Measurements from ENCODE around the gene PEX14. TPM values are rescaled to one million over a fixed set of nuclear protein-coding genes. Genes with fewer than 3 reads are reported as not detected.

The PEX14 gene
- total RNA-seq, 1 experiment from 2014 or later, result 17.7 TPM

DNA sequence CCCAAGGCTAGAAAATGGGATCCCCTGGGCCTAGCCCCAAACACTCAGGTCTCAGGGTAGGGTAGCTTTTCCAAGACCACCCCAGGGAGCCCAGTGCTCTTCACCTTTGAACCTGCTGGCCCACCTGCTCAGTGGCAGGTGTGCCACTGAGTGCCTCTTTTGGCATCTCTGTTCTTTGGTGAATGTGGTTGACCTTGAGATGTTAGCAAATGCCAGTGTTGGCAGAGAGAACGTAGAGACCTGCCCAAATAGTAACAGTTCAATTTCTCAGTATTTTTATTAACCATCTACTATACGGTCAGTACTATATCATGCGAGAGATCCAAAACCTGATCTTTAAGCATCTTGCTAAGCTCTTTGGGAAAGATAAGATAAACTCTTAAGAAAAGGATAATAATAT, 128.2 kb downstream of the PEX14 start:
- no peaks in the 10 kb centered on the region for H3K36me3 Mint-ChIP-seq (ENCODE audit: insufficient read depth, unreplicated experiment)
- no peak overlapping the region for H3K27ac Mint-ChIP-seq (ENCODE audit: unreplicated experiment)
- intact Hi-C loops (cut with micrococcal nuclease; ENCODE audit: unreplicated experiment), result no loop called here
- no peak for DNase-seq
- no TSS peak for BruUV-seq (replicated peaks)
- no peak overlapping the region for H3K4me3 Mint-ChIP-seq (ENCODE audit: low read depth, unreplicated experiment)
- TF ChIP-seq, protein P1, sequence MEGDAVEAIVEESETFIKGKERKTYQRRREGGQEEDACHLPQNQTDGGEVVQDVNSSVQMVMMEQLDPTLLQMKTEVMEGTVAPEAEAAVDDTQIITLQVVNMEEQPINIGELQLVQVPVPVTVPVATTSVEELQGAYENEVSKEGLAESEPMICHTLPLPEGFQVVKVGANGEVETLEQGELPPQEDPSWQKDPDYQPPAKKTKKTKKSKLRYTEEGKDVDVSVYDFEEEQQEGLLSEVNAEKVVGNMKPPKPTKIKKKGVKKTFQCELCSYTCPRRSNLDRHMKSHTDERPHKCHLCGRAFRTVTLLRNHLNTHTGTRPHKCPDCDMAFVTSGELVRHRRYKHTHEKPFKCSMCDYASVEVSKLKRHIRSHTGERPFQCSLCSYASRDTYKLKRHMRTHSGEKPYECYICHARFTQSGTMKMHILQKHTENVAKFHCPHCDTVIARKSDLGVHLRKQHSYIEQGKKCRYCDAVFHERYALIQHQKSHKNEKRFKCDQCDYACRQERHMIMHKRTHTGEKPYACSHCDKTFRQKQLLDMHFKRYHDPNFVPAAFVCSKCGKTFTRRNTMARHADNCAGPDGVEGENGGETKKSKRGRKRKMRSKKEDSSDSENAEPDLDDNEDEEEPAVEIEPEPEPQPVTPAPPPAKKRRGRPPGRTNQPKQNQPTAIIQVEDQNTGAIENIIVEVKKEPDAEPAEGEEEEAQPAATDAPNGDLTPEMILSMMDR (IDR thresholded peaks at IDR 0.05; ENCODE audit: unreplicated experiment), result no peak
- no peaks in the 10 kb centered on the region for H3K9me3 Mint-ChIP-seq (ENCODE audit: low read depth, unreplicated experiment)
- H3K4me1 Mint-ChIP-seq (ENCODE audit: low read depth, unreplicated experiment), result peaks cover 14% of the 10 kb centered on the region
- CTCF ChIA-PET, result no interaction called here
- H3K27me3 Mint-ChIP-seq (ENCODE audit: unreplicated experiment), result no peaks in the 10 kb centered on the region

DNA sequence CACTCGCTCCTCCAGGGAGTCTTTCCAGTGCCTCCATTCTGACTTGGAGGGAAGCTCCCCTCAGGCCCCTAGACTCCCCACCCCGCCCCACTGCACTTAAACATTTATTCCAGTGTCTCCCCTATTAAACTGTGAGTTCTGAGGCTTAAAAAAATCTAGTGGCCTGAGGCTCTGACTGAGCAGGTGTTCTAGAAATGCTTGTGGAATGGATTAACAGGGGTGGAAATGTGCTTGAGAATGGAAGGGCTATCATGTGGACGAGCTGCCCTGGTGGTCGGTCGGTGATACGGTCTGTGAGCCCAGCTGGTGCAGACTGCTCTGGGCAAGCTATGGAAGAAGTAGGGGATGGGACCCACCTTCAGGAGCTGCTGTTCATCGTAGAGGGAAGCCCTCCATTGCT, 130.2 kb downstream of the PEX14 start:
- no peak overlapping the region for H3K27ac Mint-ChIP-seq (ENCODE audit: unreplicated experiment)
- DNase-seq, result no peak
- H3K9me3 Mint-ChIP-seq (ENCODE audit: low read depth, unreplicated experiment), result no peaks in the 10 kb centered on the region
- no peak overlapping the region for H3K4me3 Mint-ChIP-seq (ENCODE audit: low read depth, unreplicated experiment)
- no peaks in the 10 kb centered on the region for H3K36me3 Mint-ChIP-seq (ENCODE audit: insufficient read depth, unreplicated experiment)
- CTCF ChIA-PET, result interaction anchor here (0.5 kb wide), 1 partner anchor 337 kb away, joined by 3 read pairs; no protein-coding TSS in a partner anchor
- TF ChIP-seq, protein P1 (IDR thresholded peaks at IDR 0.05; ENCODE audit: unreplicated experiment), result no peak
- no peaks in the 10 kb centered on the region for H3K27me3 Mint-ChIP-seq (ENCODE audit: unreplicated experiment)
- no TSS peak for BruUV-seq (replicated peaks)
- no peaks in the 10 kb centered on the region for H3K4me1 Mint-ChIP-seq (ENCODE audit: low read depth, unreplicated experiment)
- intact Hi-C loops (cut with micrococcal nuclease; ENCODE audit: unreplicated experiment), result no loop called here

DNA sequence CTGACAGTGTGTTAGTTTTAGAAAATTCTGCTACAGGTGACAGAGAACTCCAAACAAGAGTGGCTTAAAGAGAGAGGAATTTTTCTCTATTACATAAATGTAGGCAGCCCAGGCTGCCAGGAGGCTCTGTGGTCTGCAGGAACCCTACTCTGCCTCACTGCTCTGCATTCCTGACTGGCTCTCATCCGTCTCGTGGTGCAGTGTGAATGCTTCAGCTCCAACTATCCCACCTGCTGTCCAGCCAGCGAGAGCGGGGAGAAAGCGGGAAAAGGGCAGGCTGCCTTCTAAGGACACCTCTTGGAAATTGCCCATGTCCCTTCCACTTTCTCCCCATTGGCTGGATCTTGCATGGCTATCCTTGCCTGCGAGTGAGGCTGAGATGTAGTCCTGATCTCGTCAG, 131.3 kb downstream of the PEX14 start:
- DNase-seq, result no peak

DNA sequence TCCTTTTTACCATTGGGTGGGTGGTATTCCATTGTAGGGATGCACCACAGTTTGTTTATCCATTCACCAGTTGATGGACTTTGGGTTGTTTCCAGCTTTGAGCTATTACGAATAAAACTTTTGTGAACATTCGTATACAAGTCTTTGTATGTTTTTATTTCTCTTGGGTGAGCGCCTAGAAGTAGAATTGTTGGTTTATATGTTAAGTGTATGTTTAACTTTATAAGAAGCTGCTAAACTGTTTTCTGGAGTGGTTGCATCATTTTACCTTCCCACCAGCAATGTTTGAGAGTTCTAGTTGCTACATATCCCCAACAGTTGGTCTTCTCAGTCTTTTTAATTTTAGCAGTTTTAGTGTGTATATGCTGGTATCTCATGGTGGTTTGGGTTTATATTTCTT, 132.5 kb downstream of the PEX14 start:
- BruUV-seq (replicated peaks), result no TSS peak
- Mint-ChIP-seq H3K36me3 (ENCODE audit: insufficient read depth, unreplicated experiment) (no peaks in the 10 kb centered on the region), H3K4me1 (ENCODE audit: low read depth, unreplicated experiment) (no peaks in the 10 kb centered on the region), H3K27me3 (ENCODE audit: unreplicated experiment) (no peaks in the 10 kb centered on the region), H3K27ac (ENCODE audit: unreplicated experiment) (no peak overlapping the region), H3K4me3 (ENCODE audit: low read depth, unreplicated experiment) (no peak overlapping the region), H3K9me3 (ENCODE audit: low read depth, unreplicated experiment) (no peaks in the 10 kb centered on the region)
- TF ChIP-seq, protein P1 (IDR thresholded peaks at IDR 0.05; ENCODE audit: unreplicated experiment), result no peak
- CTCF ChIA-PET, result no interaction called here
- no peak for DNase-seq
- intact Hi-C loops (cut with micrococcal nuclease; ENCODE audit: unreplicated experiment), result no loop called here

More for the DNA sequence above, 131.3 kb downstream of the PEX14 start:
- BruUV-seq (replicated peaks), result no TSS peak
- Mint-ChIP-seq H3K27ac (ENCODE audit: unreplicated experiment) (no peak overlapping the region), H3K9me3 (ENCODE audit: low read depth, unreplicated experiment) (no peaks in the 10 kb centered on the region), H3K36me3 (ENCODE audit: insufficient read depth, unreplicated experiment) (no peaks in the 10 kb centered on the region), H3K4me1 (ENCODE audit: low read depth, unreplicated experiment) (no peaks in the 10 kb centered on the region), H3K4me3 (ENCODE audit: low read depth, unreplicated experiment) (no peak overlapping the region), H3K27me3 (ENCODE audit: unreplicated experiment) (no peaks in the 10 kb centered on the region)
- TF ChIP-seq, protein P1 (IDR thresholded peaks at IDR 0.05; ENCODE audit: unreplicated experiment), result no peak
- CTCF ChIA-PET, result no interaction called here
- intact Hi-C loops (cut with micrococcal nuclease; ENCODE audit: unreplicated experiment), result no loop called here

Data from Calu3 (cell line).